Measurements from ENCODE around the gene ACACB.

ACACB gene

DNA sequence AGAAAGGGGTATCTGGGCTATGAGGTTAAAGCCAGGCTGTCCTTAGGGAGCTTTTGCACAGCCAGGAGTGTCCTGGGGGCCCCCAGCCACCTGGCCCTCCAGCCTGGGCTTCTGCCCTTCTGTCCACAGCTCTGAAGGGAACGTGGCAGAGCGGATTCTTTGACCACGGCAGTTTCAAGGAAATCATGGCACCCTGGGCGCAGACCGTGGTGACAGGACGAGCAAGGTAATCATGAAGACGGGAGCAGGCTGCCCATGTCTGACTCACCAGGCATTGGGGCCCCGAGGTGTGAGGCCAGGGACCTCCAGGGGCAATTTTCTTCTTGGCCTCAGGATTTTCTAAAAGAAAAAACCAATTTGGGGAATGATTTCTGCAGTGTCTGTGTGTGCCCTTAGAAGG, 139.6 kb downstream of the ACACB start:
- Histone ChIP-seq H3K27me3 (ENCODE audit: control insufficient read depth, insufficient read depth, low read length) (no peaks in the 10 kb centered on the region), H3K4me1 (ENCODE audit: control insufficient read depth, insufficient read depth, low read length) (peaks cover 3% of the 10 kb centered on the region), H3K9me3 (ENCODE audit: control insufficient read depth, insufficient read depth, low read depth, low read length) (peaks cover 17% of the 10 kb centered on the region), H3K36me3 (ENCODE audit: control insufficient read depth, insufficient read depth, low read length) (peaks cover 9% of the 10 kb centered on the region; the same call in 1 of the 2 replicates), H3K9ac (ENCODE audit: low read length) (no peak overlapping the region), H3K27ac (ENCODE audit: low read depth, low read length) (no peak overlapping the region), H3K4me3 (ENCODE audit: low read depth, low read length) (no peak overlapping the region)

DNA sequence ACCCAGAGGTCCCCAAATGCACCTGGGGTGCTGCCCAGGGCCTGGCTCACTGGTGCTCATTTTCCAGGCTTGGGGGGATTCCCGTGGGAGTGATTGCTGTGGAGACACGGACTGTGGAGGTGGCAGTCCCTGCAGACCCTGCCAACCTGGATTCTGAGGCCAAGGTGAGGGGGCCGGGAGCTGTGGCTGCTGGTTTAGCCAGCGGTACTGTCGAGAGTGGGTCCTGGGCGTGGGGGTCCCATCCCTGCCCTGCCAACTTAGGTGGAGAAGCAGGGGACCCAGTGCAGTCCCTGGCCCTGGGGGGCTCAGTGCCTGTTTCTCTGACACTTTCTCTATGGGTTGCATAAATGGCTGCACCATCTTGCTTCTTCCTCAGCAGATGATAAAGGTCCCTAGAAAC, 141.8 kb downstream of the ACACB start:
- no peak overlapping the region for H3K9ac ChIP-seq (ENCODE audit: low read length)
- no peak overlapping the region for H3K4me3 ChIP-seq (ENCODE audit: low read depth, low read length)

DNA sequence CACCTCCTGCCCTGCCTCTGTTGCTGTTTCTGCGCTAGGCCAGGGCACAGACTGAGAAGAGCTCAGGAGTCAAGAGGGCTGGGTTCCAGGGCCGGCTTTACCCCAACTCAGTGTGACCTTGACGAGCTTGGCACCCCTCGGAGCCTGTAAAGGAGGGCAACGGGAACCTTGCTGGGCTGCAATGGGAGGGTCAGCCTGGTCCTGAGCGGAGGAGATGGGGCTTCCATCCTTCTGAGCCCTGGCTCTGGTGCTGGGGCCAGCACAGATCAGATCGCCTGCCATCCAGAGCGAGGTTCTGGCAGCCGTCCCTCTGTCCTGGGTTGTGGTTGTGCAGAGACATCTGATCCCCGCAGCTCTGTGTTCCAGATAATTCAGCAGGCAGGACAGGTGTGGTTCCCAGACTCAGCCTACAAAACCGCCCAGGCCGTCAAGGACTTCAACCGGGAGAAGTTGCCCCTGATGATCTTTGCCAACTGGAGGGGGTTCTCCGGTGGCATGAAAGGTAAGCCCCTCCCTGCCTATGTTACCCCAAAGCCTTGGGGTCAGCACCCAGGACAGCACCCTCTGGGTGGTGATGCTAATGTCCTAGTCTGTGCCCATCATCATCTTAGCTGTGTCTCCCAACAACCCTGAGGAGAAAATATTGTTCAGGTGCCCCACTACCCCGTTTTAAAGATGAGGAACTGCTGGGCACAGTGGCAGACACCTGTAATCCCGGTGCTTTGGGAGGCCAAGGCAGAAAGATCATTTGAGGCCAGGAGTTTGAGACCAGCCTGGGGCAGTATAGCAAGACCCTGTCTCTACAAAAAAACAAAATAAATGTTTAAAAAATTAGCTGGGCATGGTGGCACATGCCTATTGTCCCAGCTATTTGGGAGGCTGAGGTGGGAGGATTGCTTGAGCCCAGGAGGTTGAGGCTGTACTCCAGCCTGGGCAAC, 142.5 kb downstream of the ACACB start:
- H3K27me3 ChIP-seq (ENCODE audit: control insufficient read depth, insufficient read depth, low read length): no peaks in the 10 kb centered on the region
- H3K27ac ChIP-seq (ENCODE audit: low read depth, low read length): no peak overlapping the region
- peaks cover 3% of the 10 kb centered on the region for H3K4me1 ChIP-seq (ENCODE audit: control insufficient read depth, insufficient read depth, low read length)
- H3K9me3 ChIP-seq (ENCODE audit: control insufficient read depth, insufficient read depth, low read depth, low read length): peaks cover 6% of the 10 kb centered on the region
- H3K9ac ChIP-seq (ENCODE audit: low read length): no peak overlapping the region
- peaks cover 5% of the 10 kb centered on the region; the same call in 1 of the 2 replicates for H3K36me3 ChIP-seq (ENCODE audit: control insufficient read depth, insufficient read depth, low read length)
- no peak overlapping the region for H3K4me3 ChIP-seq (ENCODE audit: low read depth, low read length)

More for the DNA sequence above, 141.8 kb downstream of the ACACB start:
- peaks cover 3% of the 10 kb centered on the region for H3K4me1 ChIP-seq (ENCODE audit: control insufficient read depth, insufficient read depth, low read length)
- no peak overlapping the region for H3K27ac ChIP-seq (ENCODE audit: low read depth, low read length)
- H3K36me3 ChIP-seq (ENCODE audit: control insufficient read depth, insufficient read depth, low read length): peaks cover 5% of the 10 kb centered on the region; the same call in 1 of the 2 replicates
- no peaks in the 10 kb centered on the region for H3K27me3 ChIP-seq (ENCODE audit: control insufficient read depth, insufficient read depth, low read length)
- peaks cover 12% of the 10 kb centered on the region for H3K9me3 ChIP-seq (ENCODE audit: control insufficient read depth, insufficient read depth, low read depth, low read length)

DNA sequence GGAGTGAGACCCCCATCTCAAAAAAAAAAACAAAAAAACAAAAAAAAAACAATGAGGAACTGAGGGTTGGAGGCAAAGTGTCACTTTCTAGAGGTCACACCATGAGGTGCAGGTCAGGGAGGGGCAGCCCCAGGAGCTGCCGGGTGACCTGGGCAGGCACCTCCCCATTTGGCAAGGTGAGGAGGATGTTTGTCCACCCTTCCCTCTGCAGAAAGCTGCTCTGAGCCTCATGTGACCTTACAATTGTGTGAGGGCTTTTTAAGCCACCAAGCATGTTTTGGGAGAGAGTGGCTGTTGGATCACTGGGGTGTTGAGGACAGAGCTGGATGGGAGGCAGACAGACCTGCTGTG, 143.1 kb downstream of the ACACB start:
- Histone ChIP-seq H3K4me3 (ENCODE audit: low read depth, low read length) (no peak overlapping the region), H3K27me3 (ENCODE audit: control insufficient read depth, insufficient read depth, low read length) (no peaks in the 10 kb centered on the region), H3K4me1 (ENCODE audit: control insufficient read depth, insufficient read depth, low read length) (peaks cover 4% of the 10 kb centered on the region), H3K27ac (ENCODE audit: low read depth, low read length) (no peak overlapping the region), H3K9me3 (ENCODE audit: control insufficient read depth, insufficient read depth, low read depth, low read length) (no peaks in the 10 kb centered on the region), H3K9ac (ENCODE audit: low read length) (no peak overlapping the region), H3K36me3 (ENCODE audit: control insufficient read depth, insufficient read depth, low read length) (peaks cover 5% of the 10 kb centered on the region; the same call in 1 of the 2 replicates)

- Histone ChIP-seq H3K4me1 (ENCODE audit: control insufficient read depth, insufficient read depth, low read length) (peaks cover 7% of the 10 kb centered on the region), H3K4me3 (ENCODE audit: low read depth, low read length) (no peak overlapping the region), H3K9me3 (ENCODE audit: control insufficient read depth, insufficient read depth, low read depth, low read length) (no peaks in the 10 kb centered on the region), H3K9ac (ENCODE audit: low read length) (no peak overlapping the region), H3K27me3 (ENCODE audit: control insufficient read depth, insufficient read depth, low read length) (no peaks in the 10 kb centered on the region), H3K27ac (ENCODE audit: low read depth, low read length) (no peak overlapping the region; the same call in 1 of the 2 replicates), H3K36me3 (ENCODE audit: control insufficient read depth, insufficient read depth, low read length) (peaks cover 15% of the 10 kb centered on the region; the same call in 1 of the 2 replicates)
Observed at GRCh38 chr12:109261087-109261486, 144.7 kb downstream of the ACACB start.

GRCh38 chr12:109261939-109262338, 145.6 kb downstream of the ACACB start:
- H3K9ac ChIP-seq (ENCODE audit: low read length): no peak overlapping the region
- no peaks in the 10 kb centered on the region for H3K9me3 ChIP-seq (ENCODE audit: control insufficient read depth, insufficient read depth, low read depth, low read length)
- H3K27ac ChIP-seq (ENCODE audit: low read depth, low read length): no peak overlapping the region
- H3K4me1 ChIP-seq (ENCODE audit: control insufficient read depth, insufficient read depth, low read length): peaks cover 7% of the 10 kb centered on the region
- no peak overlapping the region for H3K4me3 ChIP-seq (ENCODE audit: low read depth, low read length)
- no peaks in the 10 kb centered on the region for H3K27me3 ChIP-seq (ENCODE audit: control insufficient read depth, insufficient read depth, low read length)
- peaks cover 15% of the 10 kb centered on the region; the same call in 1 of the 2 replicates for H3K36me3 ChIP-seq (ENCODE audit: control insufficient read depth, insufficient read depth, low read length)

GRCh38 chr12:109263439-109263838, 147.1 kb downstream of the ACACB start:
- Histone ChIP-seq H3K4me1 (ENCODE audit: control insufficient read depth, insufficient read depth, low read length) (peaks cover 7% of the 10 kb centered on the region), H3K9ac (ENCODE audit: low read length) (no peak overlapping the region), H3K9me3 (ENCODE audit: control insufficient read depth, insufficient read depth, low read depth, low read length) (no peaks in the 10 kb centered on the region), H3K27ac (ENCODE audit: low read depth, low read length) (no peak overlapping the region), H3K27me3 (ENCODE audit: control insufficient read depth, insufficient read depth, low read length) (no peaks in the 10 kb centered on the region), H3K4me3 (ENCODE audit: low read depth, low read length) (no peak overlapping the region), H3K36me3 (ENCODE audit: control insufficient read depth, insufficient read depth, low read length) (peaks cover 15% of the 10 kb centered on the region; the same call in 1 of the 2 replicates)

- H3K27ac ChIP-seq (ENCODE audit: low read depth, low read length): no peak overlapping the region
- H3K4me3 ChIP-seq (ENCODE audit: low read depth, low read length): no peak overlapping the region
- H3K4me1 ChIP-seq (ENCODE audit: control insufficient read depth, insufficient read depth, low read length): peaks cover 7% of the 10 kb centered on the region
- H3K9me3 ChIP-seq (ENCODE audit: control insufficient read depth, insufficient read depth, low read depth, low read length): no peaks in the 10 kb centered on the region
- no peak overlapping the region for H3K9ac ChIP-seq (ENCODE audit: low read length)
- H3K27me3 ChIP-seq (ENCODE audit: control insufficient read depth, insufficient read depth, low read length): no peaks in the 10 kb centered on the region
- peaks cover 15% of the 10 kb centered on the region; the same call in 1 of the 2 replicates for H3K36me3 ChIP-seq (ENCODE audit: control insufficient read depth, insufficient read depth, low read length)
Observed at GRCh38 chr12:109264095-109264942, 147.9 kb downstream of the ACACB start.

- Histone ChIP-seq H3K4me1 (ENCODE audit: control insufficient read depth, insufficient read depth, low read length) (peaks cover 7% of the 10 kb centered on the region), H3K27ac (ENCODE audit: low read depth, low read length) (no peak overlapping the region), H3K36me3 (ENCODE audit: control insufficient read depth, insufficient read depth, low read length) (peaks cover 10% of the 10 kb centered on the region; the same call in 1 of the 2 replicates), H3K4me3 (ENCODE audit: low read depth, low read length) (no peak overlapping the region), H3K27me3 (ENCODE audit: control insufficient read depth, insufficient read depth, low read length) (no peaks in the 10 kb centered on the region), H3K9ac (ENCODE audit: low read length) (no peak overlapping the region), H3K9me3 (ENCODE audit: control insufficient read depth, insufficient read depth, low read depth, low read length) (0 out of 2 replicates have a peak, but pooled peaks cover 2% of the 10 kb centered on the region)
Observed at GRCh38 chr12:109264943-109265650, 148.7 kb downstream of the ACACB start.

DNA sequence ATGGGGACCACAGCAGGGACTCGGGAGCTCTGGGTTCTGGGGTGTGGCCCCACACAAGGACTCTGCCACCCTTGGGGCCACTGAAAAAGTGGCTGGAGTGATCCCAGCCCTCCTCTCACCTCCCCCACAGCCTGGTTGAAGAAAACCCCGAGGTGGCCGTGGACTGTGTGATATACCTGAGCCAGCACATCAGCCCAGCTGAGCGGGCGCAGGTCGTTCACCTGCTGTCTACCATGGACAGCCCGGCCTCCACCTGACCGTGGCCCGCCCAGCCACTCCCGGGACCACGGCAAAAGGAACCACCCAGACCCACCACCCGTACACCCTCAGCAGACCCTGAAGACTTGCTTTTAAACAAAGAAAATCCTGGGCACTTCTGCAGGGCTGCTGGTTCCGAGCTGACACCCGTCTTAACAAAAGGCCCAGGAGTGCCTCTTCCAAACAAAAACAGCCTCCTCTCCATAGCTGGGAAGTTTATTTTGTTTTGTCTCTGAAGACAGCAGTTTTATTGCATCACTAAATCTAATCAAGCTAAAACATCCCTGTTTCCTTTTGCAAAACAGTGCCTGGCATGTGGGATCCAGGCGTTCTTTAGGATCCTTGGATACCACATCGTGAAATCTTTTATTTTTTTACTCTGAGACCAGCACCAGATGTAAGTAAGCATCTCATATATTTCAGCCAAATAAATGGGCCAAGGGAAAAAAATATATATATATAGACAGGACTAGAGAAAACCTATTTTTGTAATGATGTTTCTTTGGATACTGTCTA, 149.9 kb downstream of the ACACB start:
- Histone ChIP-seq H3K36me3 (ENCODE audit: control insufficient read depth, insufficient read depth, low read length) (peaks cover 10% of the 10 kb centered on the region; the same call in 1 of the 2 replicates), H3K9me3 (ENCODE audit: control insufficient read depth, insufficient read depth, low read depth, low read length) (0 out of 2 replicates have a peak, but pooled peaks cover 6% of the 10 kb centered on the region), H3K9ac (ENCODE audit: low read length) (no peak overlapping the region), H3K27me3 (ENCODE audit: control insufficient read depth, insufficient read depth, low read length) (no peaks in the 10 kb centered on the region), H3K27ac (ENCODE audit: low read depth, low read length) (no peak overlapping the region), H3K4me1 (ENCODE audit: control insufficient read depth, insufficient read depth, low read length) (peaks cover 4% of the 10 kb centered on the region; the same call in 1 of the 2 replicates), H3K4me3 (ENCODE audit: low read depth, low read length) (no peak overlapping the region)

Data from HUES6 (cell line).